HG03521 (cell line): ENCODE results near the gene DDX20.
A peak's percentile ranks its signal among the peaks of the same experiment; 100 is the strongest.
"Not testable (repeated sequence)": the region's sequence is repeated elsewhere in the genome, so short reads cannot be mapped to it uniquely, and the experiment has no call there.

ENCODE experiments used
- ATAC-seq: cut with Tn5 transposase; IDR thresholded peaks from one replicate; pipeline ENCODE4 v1.9.1; 2021; ENCODE audit warnings: mild to moderate bottlenecking, moderate library complexity; ENCODE audit not compliant: unreplicated experiment

The DDX20 gene

GRCh38 chr1:111733183-111733991 is 22.3 kb upstream of the DDX20 start:
- no peak for ATAC-seq

- no peak for ATAC-seq
Observed at GRCh38 chr1:111733992-111734341, 21.7 kb upstream of the DDX20 start.

- no peak for ATAC-seq
Observed at GRCh38 chr1:111734426-111734825, 21.3 kb upstream of the DDX20 start.

GRCh38 chr1:111734856-111735255 is 20.8 kb upstream of the DDX20 start:
- no peak for ATAC-seq

GRCh38 chr1:111735321-111735720 is 20.4 kb upstream of the DDX20 start:
- ATAC-seq: no peak

GRCh38 chr1:111735858-111736544 is 19.7 kb upstream of the DDX20 start:
- no peak for ATAC-seq

- no peak for ATAC-seq
Observed at GRCh38 chr1:111736548-111737215, 19.0 kb upstream of the DDX20 start.

- ATAC-seq: no peak
Observed at GRCh38 chr1:111737216-111738132, 18.2 kb upstream of the DDX20 start.

GRCh38 chr1:111738133-111738435 is 17.6 kb upstream of the DDX20 start:
- no peak for ATAC-seq

- ATAC-seq: peak; percentile 38
Observed at GRCh38 chr1:111738436-111739193, 17.1 kb upstream of the DDX20 start.

- peak; percentile 74 for ATAC-seq
Observed at GRCh38 chr1:111739194-111739924, 16.3 kb upstream of the DDX20 start, which contains the start of gene INKA2. Gene INKA2 (minus strand): TSS chr1:111739395. CDS start chr1:111739242, 153 bp downstream.

GRCh38 chr1:111739925-111740765 is 15.6 kb upstream of the DDX20 start:
- ATAC-seq: peak; percentile 16

GRCh38 chr1:111742292-111742691 is 13.4 kb upstream of the DDX20 start:
- not testable (repeated sequence) for ATAC-seq

GRCh38 chr1:111742938-111743549 is 12.7 kb upstream of the DDX20 start:
- no peak for ATAC-seq

- no peak for ATAC-seq
Observed at GRCh38 chr1:111743679-111744101, 12.0 kb upstream of the DDX20 start.

- ATAC-seq: no peak
Observed at GRCh38 chr1:111745675-111746613, 9.8 kb upstream of the DDX20 start.

- no peak for ATAC-seq
Observed at GRCh38 chr1:111746614-111746999, 9.1 kb upstream of the DDX20 start.
